ENCODE data around the gene GABRG3.

DNA sequence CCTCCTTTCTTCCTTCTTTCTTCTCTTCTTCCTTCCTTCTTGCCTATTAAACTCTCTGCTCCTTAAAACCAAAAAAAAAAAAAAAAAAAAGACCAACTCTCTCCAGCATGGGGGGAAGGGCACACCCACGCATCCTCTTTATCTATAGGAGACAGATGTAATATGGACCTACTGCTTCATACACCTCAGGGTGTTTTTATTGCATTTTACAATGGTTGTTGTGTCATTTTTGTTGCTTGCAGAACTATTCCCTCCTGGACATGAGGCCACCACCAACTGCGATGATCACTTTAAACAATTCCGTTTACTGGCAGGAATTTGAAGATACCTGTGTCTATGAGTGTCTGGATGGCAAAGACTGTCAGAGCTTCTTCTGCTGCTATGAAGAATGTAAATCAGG is 561.4 kb downstream of the GABRG3 start:
- no peak for TF ChIP-seq JUND (IDR thresholded peaks at IDR 0.05)
- TF ChIP-seq, protein P1, sequence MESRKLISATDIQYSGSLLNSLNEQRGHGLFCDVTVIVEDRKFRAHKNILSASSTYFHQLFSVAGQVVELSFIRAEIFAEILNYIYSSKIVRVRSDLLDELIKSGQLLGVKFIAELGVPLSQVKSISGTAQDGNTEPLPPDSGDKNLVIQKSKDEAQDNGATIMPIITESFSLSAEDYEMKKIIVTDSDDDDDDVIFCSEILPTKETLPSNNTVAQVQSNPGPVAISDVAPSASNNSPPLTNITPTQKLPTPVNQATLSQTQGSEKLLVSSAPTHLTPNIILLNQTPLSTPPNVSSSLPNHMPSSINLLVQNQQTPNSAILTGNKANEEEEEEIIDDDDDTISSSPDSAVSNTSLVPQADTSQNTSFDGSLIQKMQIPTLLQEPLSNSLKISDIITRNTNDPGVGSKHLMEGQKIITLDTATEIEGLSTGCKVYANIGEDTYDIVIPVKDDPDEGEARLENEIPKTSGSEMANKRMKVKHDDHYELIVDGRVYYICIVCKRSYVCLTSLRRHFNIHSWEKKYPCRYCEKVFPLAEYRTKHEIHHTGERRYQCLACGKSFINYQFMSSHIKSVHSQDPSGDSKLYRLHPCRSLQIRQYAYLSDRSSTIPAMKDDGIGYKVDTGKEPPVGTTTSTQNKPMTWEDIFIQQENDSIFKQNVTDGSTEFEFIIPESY (IDR thresholded peaks at IDR 0.05; ENCODE audit: extremely low read depth, insufficient replicate concordance, low read length): no peak
- TF ChIP-seq EGR1 (IDR thresholded peaks at IDR 0.05; ENCODE audit: low read depth): no peak
- TF ChIP-seq, protein P2, sequence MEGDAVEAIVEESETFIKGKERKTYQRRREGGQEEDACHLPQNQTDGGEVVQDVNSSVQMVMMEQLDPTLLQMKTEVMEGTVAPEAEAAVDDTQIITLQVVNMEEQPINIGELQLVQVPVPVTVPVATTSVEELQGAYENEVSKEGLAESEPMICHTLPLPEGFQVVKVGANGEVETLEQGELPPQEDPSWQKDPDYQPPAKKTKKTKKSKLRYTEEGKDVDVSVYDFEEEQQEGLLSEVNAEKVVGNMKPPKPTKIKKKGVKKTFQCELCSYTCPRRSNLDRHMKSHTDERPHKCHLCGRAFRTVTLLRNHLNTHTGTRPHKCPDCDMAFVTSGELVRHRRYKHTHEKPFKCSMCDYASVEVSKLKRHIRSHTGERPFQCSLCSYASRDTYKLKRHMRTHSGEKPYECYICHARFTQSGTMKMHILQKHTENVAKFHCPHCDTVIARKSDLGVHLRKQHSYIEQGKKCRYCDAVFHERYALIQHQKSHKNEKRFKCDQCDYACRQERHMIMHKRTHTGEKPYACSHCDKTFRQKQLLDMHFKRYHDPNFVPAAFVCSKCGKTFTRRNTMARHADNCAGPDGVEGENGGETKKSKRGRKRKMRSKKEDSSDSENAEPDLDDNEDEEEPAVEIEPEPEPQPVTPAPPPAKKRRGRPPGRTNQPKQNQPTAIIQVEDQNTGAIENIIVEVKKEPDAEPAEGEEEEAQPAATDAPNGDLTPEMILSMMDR (IDR thresholded peaks at IDR 0.05 in 2 of 3, conservative IDR thresholded peaks at IDR 0.05 in 1 of 3; ENCODE audit: borderline replicate concordance in 1 of 3, insufficient read depth in 1 of 3, low read depth in 2 of 3, low read length in 2 of 3): no peak
- no peak for TF ChIP-seq EZH2 (IDR thresholded peaks at IDR 0.05)
- TF ChIP-seq EZH2phosphoT487 (IDR thresholded peaks at IDR 0.05; ENCODE audit: borderline replicate concordance): no peak

Data from HCT116 (cell line).